ENCODE data around the gene AFTPH. TPM values are rescaled to one million over a fixed set of nuclear protein-coding genes. Genes with fewer than 3 reads are reported as not detected.

The AFTPH gene
- total and polyA plus RNA-seq, 9 of the 15 experiments (the other 6 are each of a cell fraction or from before 2014, with no cell fraction given), result 8.0 to 26.2 (median 13.8) TPM

DNA sequence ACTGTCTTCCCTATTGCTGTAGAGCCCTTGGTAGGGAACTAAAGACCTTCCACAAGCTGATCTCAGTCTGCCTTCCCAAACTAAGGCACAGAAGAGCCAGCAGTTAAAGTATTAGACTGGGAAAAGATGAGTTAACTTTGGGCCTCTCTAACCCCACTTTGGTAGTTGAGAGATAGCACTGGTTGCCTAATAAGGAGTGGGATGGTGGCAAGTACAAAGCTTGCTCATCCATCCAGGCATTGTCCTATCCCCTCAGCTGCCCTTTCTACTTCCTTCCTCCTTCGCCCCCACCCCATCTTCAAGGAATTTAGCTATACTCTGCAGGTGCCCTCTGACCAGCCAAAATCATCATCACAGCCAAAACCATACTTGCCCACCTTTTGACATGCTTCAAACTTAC, 22.2 kb upstream of the AFTPH start:
- CTCF ChIA-PET (ENCODE audit: low intra/inter-chr PET ratio), result no interaction called here
- FAIRE-seq, result no peak

More for the DNA sequence above, 22.2 kb upstream of the AFTPH start:
- DNase-seq (ENCODE audit: extremely low read depth in 1 of 4, low spot score in 3 of 4) (no peak), ATAC-seq (no peak)
- Histone ChIP-seq H3K4me1 (replicated peaks in 1 of 2; ENCODE audit: control insufficient read depth in 2 of 2, insufficient read depth in 2 of 2, low read length in 2 of 2) (no peaks in the 10 kb centered on the region), H3K4me3 (no peak overlapping the region), H2AFZ (ENCODE audit: low read depth, low read length) (no peak overlapping the region), H3K27me3 (ENCODE audit: control insufficient read depth in 2 of 2, insufficient read depth in 2 of 2, low read length in 2 of 2) (peaks cover 20 to 40% of the 10 kb centered on the region in 2 experiments), H4K20me1 (replicated peaks; ENCODE audit: control insufficient read depth, insufficient read depth, low read length) (no peaks in the 10 kb centered on the region), H3K36me3 (ENCODE audit: control insufficient read depth, insufficient read depth, low read length) (no peaks in the 10 kb centered on the region), H3K79me2 (ENCODE audit: control insufficient read depth, insufficient read depth, low read length) (no peaks in the 10 kb centered on the region), H3K9me1 (ENCODE audit: control insufficient read depth, insufficient read depth, low read length) (no peaks in the 10 kb centered on the region), H3K4me2 (ENCODE audit: insufficient read depth, low read length) (no peak overlapping the region), H3K9me3 (replicated peaks; ENCODE audit: control insufficient read depth, insufficient read depth, low read depth, low read length) (no peaks in the 10 kb centered on the region), H3K27ac (ENCODE audit: extremely low read depth, low read depth, low read length) (no peak overlapping the region), H3K9ac (ENCODE audit: insufficient read depth in 1 of 2, low read depth in 2 of 2, low read length in 2 of 2) (no peak overlapping the region)
- in situ Hi-C loops (cut with MboI) (no loop called here), intact Hi-C loops (cut with micrococcal nuclease) (no loop called here)
- TF ChIP-seq SREBF2 (CRISPR knock-in tag; IDR thresholded peaks at IDR 0.05) (no peak), POLR3A (IDR thresholded peaks at IDR 0.05; ENCODE audit: borderline replicate concordance, extremely low read depth, insufficient read depth, insufficient read length) (no peak), SNIP1 (IDR thresholded peaks at IDR 0.05; ENCODE audit: low read depth) (no peak), MAFG (tag; conservative IDR thresholded peaks at IDR 0.05) (no peak), NUFIP1 (IDR thresholded peaks at IDR 0.05; ENCODE audit: partially characterized antibody) (no peak)
- TF ChIP-seq, protein P1, sequence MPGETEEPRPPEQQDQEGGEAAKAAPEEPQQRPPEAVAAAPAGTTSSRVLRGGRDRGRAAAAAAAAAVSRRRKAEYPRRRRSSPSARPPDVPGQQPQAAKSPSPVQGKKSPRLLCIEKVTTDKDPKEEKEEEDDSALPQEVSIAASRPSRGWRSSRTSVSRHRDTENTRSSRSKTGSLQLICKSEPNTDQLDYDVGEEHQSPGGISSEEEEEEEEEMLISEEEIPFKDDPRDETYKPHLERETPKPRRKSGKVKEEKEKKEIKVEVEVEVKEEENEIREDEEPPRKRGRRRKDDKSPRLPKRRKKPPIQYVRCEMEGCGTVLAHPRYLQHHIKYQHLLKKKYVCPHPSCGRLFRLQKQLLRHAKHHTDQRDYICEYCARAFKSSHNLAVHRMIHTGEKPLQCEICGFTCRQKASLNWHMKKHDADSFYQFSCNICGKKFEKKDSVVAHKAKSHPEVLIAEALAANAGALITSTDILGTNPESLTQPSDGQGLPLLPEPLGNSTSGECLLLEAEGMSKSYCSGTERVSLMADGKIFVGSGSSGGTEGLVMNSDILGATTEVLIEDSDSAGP (CRISPR knock-in tag; IDR thresholded peaks at IDR 0.05), result no peak
- TF ChIP-seq, protein P2, sequence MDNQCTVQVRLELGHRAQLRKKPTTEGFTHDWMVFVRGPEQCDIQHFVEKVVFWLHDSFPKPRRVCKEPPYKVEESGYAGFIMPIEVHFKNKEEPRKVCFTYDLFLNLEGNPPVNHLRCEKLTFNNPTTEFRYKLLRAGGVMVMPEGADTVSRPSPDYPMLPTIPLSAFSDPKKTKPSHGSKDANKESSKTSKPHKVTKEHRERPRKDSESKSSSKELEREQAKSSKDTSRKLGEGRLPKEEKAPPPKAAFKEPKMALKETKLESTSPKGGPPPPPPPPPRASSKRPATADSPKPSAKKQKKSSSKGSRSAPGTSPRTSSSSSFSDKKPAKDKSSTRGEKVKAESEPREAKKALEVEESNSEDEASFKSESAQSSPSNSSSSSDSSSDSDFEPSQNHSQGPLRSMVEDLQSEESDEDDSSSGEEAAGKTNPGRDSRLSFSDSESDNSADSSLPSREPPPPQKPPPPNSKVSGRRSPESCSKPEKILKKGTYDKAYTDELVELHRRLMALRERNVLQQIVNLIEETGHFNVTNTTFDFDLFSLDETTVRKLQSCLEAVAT (IDR thresholded peaks at IDR 0.05), result no peak
- TF ChIP-seq, protein P3, sequence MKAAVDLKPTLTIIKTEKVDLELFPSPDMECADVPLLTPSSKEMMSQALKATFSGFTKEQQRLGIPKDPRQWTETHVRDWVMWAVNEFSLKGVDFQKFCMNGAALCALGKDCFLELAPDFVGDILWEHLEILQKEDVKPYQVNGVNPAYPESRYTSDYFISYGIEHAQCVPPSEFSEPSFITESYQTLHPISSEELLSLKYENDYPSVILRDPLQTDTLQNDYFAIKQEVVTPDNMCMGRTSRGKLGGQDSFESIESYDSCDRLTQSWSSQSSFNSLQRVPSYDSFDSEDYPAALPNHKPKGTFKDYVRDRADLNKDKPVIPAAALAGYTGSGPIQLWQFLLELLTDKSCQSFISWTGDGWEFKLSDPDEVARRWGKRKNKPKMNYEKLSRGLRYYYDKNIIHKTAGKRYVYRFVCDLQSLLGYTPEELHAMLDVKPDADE (conservative IDR thresholded peaks at IDR 0.05; ENCODE audit: control insufficient read depth, low read depth, low read length), result no peak
- TF ChIP-seq, protein P4, sequence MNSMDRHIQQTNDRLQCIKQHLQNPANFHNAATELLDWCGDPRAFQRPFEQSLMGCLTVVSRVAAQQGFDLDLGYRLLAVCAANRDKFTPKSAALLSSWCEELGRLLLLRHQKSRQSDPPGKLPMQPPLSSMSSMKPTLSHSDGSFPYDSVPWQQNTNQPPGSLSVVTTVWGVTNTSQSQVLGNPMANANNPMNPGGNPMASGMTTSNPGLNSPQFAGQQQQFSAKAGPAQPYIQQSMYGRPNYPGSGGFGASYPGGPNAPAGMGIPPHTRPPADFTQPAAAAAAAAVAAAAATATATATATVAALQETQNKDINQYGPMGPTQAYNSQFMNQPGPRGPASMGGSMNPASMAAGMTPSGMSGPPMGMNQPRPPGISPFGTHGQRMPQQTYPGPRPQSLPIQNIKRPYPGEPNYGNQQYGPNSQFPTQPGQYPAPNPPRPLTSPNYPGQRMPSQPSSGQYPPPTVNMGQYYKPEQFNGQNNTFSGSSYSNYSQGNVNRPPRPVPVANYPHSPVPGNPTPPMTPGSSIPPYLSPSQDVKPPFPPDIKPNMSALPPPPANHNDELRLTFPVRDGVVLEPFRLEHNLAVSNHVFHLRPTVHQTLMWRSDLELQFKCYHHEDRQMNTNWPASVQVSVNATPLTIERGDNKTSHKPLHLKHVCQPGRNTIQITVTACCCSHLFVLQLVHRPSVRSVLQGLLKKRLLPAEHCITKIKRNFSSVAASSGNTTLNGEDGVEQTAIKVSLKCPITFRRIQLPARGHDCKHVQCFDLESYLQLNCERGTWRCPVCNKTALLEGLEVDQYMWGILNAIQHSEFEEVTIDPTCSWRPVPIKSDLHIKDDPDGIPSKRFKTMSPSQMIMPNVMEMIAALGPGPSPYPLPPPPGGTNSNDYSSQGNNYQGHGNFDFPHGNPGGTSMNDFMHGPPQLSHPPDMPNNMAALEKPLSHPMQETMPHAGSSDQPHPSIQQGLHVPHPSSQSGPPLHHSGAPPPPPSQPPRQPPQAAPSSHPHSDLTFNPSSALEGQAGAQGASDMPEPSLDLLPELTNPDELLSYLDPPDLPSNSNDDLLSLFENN (IDR thresholded peaks at IDR 0.05; ENCODE audit: low read depth in 2 of 2, low read length in 2 of 2), result no peak
- 0% methylated on average over 1 of the region's 1 CpG for WGBS (ENCODE audit: insufficient coverage, low coverage, missing lambda C conversion rate)
- POLR2A ChIA-PET, result interaction anchor here (0.5 kb wide), 1 partner anchor 14 kb away, joined by 3 read pairs; no protein-coding TSS in a partner anchor
- no TSS peak for BruUV-seq (replicated peaks)

All from K562 (cell line).